ENCODE results near the gene PANX2.

The PANX2 gene

GRCh38 chr22:50182176-50183081 lies 11.9 kb downstream of the PANX2 start:
- Mint-ChIP-seq H3K27ac (no peak overlapping the region), H3K4me1 (peaks cover 6% of the 10 kb centered on the region)

GRCh38 chr22:50183141-50183971 lies 12.8 kb downstream of the PANX2 start:
- Mint-ChIP-seq H3K4me3 (peak overlapping the region; percentile 52 to 64 (median 61)), H3K27ac (no peak overlapping the region), H3K4me1 (peaks cover 6% of the 10 kb centered on the region), H3K27me3 (ENCODE audit: low read depth) (no peaks in the 10 kb centered on the region), H3K36me3 (ENCODE audit: low read depth) (no peaks in the 10 kb centered on the region), H3K9me3 (no peaks in the 10 kb centered on the region)
- no peak for TF ChIP-seq CTCF (IDR thresholded peaks at IDR 0.05; ENCODE audit: unreplicated experiment in 3 of 3)

More at GRCh38 chr22:50182176-50183081, 11.9 kb downstream of the PANX2 start:
- no peak for TF ChIP-seq CTCF (IDR thresholded peaks at IDR 0.05; ENCODE audit: unreplicated experiment in 3 of 3)
- no peak overlapping the region for H3K4me3 Mint-ChIP-seq
- no peaks in the 10 kb centered on the region for H3K27me3 Mint-ChIP-seq (ENCODE audit: low read depth)
- no peaks in the 10 kb centered on the region for H3K9me3 Mint-ChIP-seq
- H3K36me3 Mint-ChIP-seq (ENCODE audit: low read depth) = no peaks in the 10 kb centered on the region

- Mint-ChIP-seq H3K4me1 (peaks cover 6% of the 10 kb centered on the region), H3K27me3 (ENCODE audit: low read depth) (no peaks in the 10 kb centered on the region), H3K36me3 (ENCODE audit: low read depth) (no peaks in the 10 kb centered on the region), H3K4me3 (peak overlapping the region; percentile 61 to 64 (median 64)), H3K9me3 (no peaks in the 10 kb centered on the region), H3K27ac (no peak overlapping the region)
- no peak for TF ChIP-seq CTCF (IDR thresholded peaks at IDR 0.05; ENCODE audit: unreplicated experiment in 3 of 3)
Observed at GRCh38 chr22:50184004-50184901, 13.7 kb downstream of the PANX2 start.

GRCh38 chr22:50184902-50185374 lies 14.4 kb downstream of the PANX2 start:
- Mint-ChIP-seq H3K27me3 (ENCODE audit: low read depth) (no peaks in the 10 kb centered on the region), H3K36me3 (ENCODE audit: low read depth) (no peaks in the 10 kb centered on the region), H3K27ac (no peak overlapping the region), H3K4me3 (no peak overlapping the region), H3K4me1 (peaks cover 9% of the 10 kb centered on the region), H3K9me3 (no peaks in the 10 kb centered on the region)
- TF ChIP-seq CTCF (IDR thresholded peaks at IDR 0.05; ENCODE audit: unreplicated experiment in 3 of 3) = no peak

GRCh38 chr22:50185375-50186087 lies 15.0 kb downstream of the PANX2 start, which contains the start of gene TRABD:
TRABD (plus strand) TSS chr22:50185913; CDS start chr22:50193061, 7,148 bp downstream.
- Mint-ChIP-seq H3K4me3 (peak within 1 kb of the TSS; percentile 95 to 98 (median 96)), H3K4me1 (peaks cover 10% of the 10 kb centered on the region), H3K27me3 (ENCODE audit: low read depth) (no peaks in the 10 kb centered on the region), H3K9me3 (no peaks in the 10 kb centered on the region), H3K36me3 (ENCODE audit: low read depth) (no peaks in the 10 kb centered on the region), H3K27ac (peak within 1 kb of the TSS; percentile 80 to 89 (median 83))
- TF ChIP-seq CTCF (IDR thresholded peaks at IDR 0.05; ENCODE audit: unreplicated experiment in 3 of 3) = no peak
